Kidney epithelial cell (primary cell): Measurements from ENCODE around the gene PRM2. TPM values are rescaled to one million over a fixed set of nuclear protein-coding genes. Genes with fewer than 3 reads are reported as not detected.

Source experiments
- DNase-seq: peaks from one replicate; pipeline ENCODE4 v3.0.0-alpha.2; 2010; ENCODE audit warnings: low read depth
- H3K27me3 ChIP-seq: 2 replicates; pipeline ENCODE4 v1.6.0; 2011; ENCODE audit warnings: low read length; ENCODE audit not compliant: control insufficient read depth, insufficient read depth
- H3K36me3 ChIP-seq: 2 replicates; pipeline ENCODE4 v1.5.1; 2011; ENCODE audit warnings: low read length; ENCODE audit not compliant: control insufficient read depth, insufficient read depth
- H3K4me3 ChIP-seq: 2 replicates; pipeline ENCODE4 v1.5.1; 2011; ENCODE audit warnings: low read depth, mild to moderate bottlenecking, control low read depth, low read length
- CTCF ChIP-seq: IDR thresholded peaks from 2 replicates; pipeline ENCODE4 v1.5.1; 2011; ENCODE audit warnings: mild to moderate bottlenecking, moderate library complexity, low read length, control low read depth, inconsistent platforms; ENCODE audit not compliant: insufficient read depth, poor library complexity, severe bottlenecking
- total RNA-seq: library from RNA; depleted of rRNA; stranded (reverse); fragments of >200 nt; gene quantifications from 2 replicates; pipeline ENCODE4 v1.2.3, GENCODE V29; 2015

The PRM2 gene
- total RNA-seq, 1 donor from 2014 or later, result not detected

- Histone ChIP-seq H3K4me3 (no peak overlapping the region), H3K27me3 (no peaks in the 10 kb centered on the region), H3K36me3 (no peaks in the 10 kb centered on the region)
- no peak for DNase-seq
- peak; percentile 8 for TF ChIP-seq CTCF
These were observed 21.3 kb upstream of the PRM2 start for GRCh38 chr16:11297492-11298142.

GRCh38 chr16:11296706-11297491 is 20.6 kb upstream of the PRM2 start:
- Histone ChIP-seq H3K4me3 (no peak overlapping the region), H3K36me3 (no peaks in the 10 kb centered on the region), H3K27me3 (no peaks in the 10 kb centered on the region)
- no peak for DNase-seq
- TF ChIP-seq CTCF, result no peak

- DNase-seq, result no peak
- Histone ChIP-seq H3K36me3 (no peaks in the 10 kb centered on the region), H3K27me3 (no peaks in the 10 kb centered on the region), H3K4me3 (no peak overlapping the region)
- no peak for TF ChIP-seq CTCF
These were observed 20.0 kb upstream of the PRM2 start for GRCh38 chr16:11296351-11296705.

- H3K4me3 ChIP-seq, result no peak overlapping the region
- DNase-seq, result no peak
- H3K27me3 ChIP-seq, result no peaks in the 10 kb centered on the region
- TF ChIP-seq CTCF, result no peak
- no peaks in the 10 kb centered on the region for H3K36me3 ChIP-seq
These were observed 19.4 kb upstream of the PRM2 start for GRCh38 chr16:11295672-11296071.

GRCh38 chr16:11292076-11292748 is 15.9 kb upstream of the PRM2 start:
- DNase-seq, result no peak
- TF ChIP-seq CTCF, result no peak
- Histone ChIP-seq H3K4me3 (no peak overlapping the region), H3K36me3 (no peaks in the 10 kb centered on the region), H3K27me3 (no peaks in the 10 kb centered on the region)
